Gastrocnemius medialis (tissue), 4 donors: Measurements from ENCODE around the gene MOB3B. TPM values are rescaled to one million over a fixed set of nuclear protein-coding genes. Genes with fewer than 3 reads are reported as not detected.

Experiments used
- ATAC-seq, 2 donors: fragments of 150-250 bp; one replicate each; pipeline ENCODE4 v1.9.1; 2016
- DNase-seq, 2 donors: peaks; one replicate each; pipeline ENCODE4 v3.0.0-alpha.2; 2019
- H3K27ac ChIP-seq, 4 donors: fragments of 200-600 bp; sonication (generic); 1 replicate in 1 of 4; 2 replicates in 3 of 4; pipeline ENCODE4 v1.5.1; 2016 to 2018; ENCODE audit warnings: mild to moderate bottlenecking in 2 of 4, moderate library complexity in 1 of 4
- H3K27me3 ChIP-seq, 3 donors: fragments of 200-600 bp; sonication (generic) in 2 of 3; 1 replicate in 1 of 3; 2 replicates in 2 of 3; pipeline versions ENCODE4 v1.5.1 to v1.6.0; 2016 to 2019; ENCODE audit warnings: mild to moderate bottlenecking in 1 of 3, moderate library complexity in 1 of 3
- H3K36me3 ChIP-seq, 2 donors: fragments of 200-600 bp; sonication (generic) in 1 of 2; one replicate each; pipeline ENCODE4 v1.5.1; 2017 to 2018
- H3K4me1 ChIP-seq, 2 donors: fragments of 200-600 bp; sonication (generic) in 1 of 2; one replicate each; pipeline ENCODE4 v1.5.1; 2016 to 2017; ENCODE audit warnings: mild to moderate bottlenecking in 2 of 2
- H3K4me3 ChIP-seq, 4 donors: fragments of 200-600 bp; sonication (generic) in 3 of 4; 1 replicate in 1 of 4; 2 replicates in 3 of 4; pipeline ENCODE4 v1.5.1; 2016 to 2019; ENCODE audit warnings: mild to moderate bottlenecking in 2 of 4
- H3K9me3 ChIP-seq, 3 donors: fragments of 200-600 bp; sonication (generic) in 2 of 3; 1 replicate in 1 of 3; 2 replicates in 2 of 3; pipeline ENCODE4 v1.5.1; 2016 to 2019
- CTCF ChIP-seq, 5 experiments: fragments of 450-650 bp in 3 of 5; fragments of 200-600 bp in 2 of 5; sonication (generic) in 2 of 5; IDR thresholded peaks in 4 of 5; conservative IDR thresholded peaks in 1 of 5; 1 replicate in 4 of 5; 2 replicates in 1 of 5; pipeline ENCODE4 v1.5.1; 2016 to 2019; ENCODE audit warnings: antibody characterized with exemption in 5 of 5, mild to moderate bottlenecking in 3 of 5, moderate library complexity in 3 of 5
- POLR2A ChIP-seq, 2 donors: fragments of 450-650 bp; IDR thresholded peaks; one replicate each; pipeline ENCODE4 v1.6.1; 2017; ENCODE audit warnings: antibody characterized with exemption in 2 of 2, mild to moderate bottlenecking in 2 of 2, moderate library complexity in 2 of 2
- in situ Hi-C, 4 donors: fragments of 200-750 bp; cut with MboI; loops; one replicate each; pipeline versions ENCODE4 v1.15.0 to v1.8.0; 2017; ENCODE audit warnings: low sequenced_read_pairs in 4 of 4
- intact Hi-C: fragments of 100-400 bp; cut with DNase I; formaldehyde crosslinking; loops from one replicate; pipeline ENCODE4 v1.15.1; 2023; ENCODE audit warnings: low total_unique reads
- total RNA-seq, 4 donors: library from RNA; depleted of rRNA; stranded (reverse); fragments of >200 nt; gene quantifications; one replicate each; pipeline versions ENCODE4 v1.1.0 to v1.2.3, GENCODE V29; 2016

Gene MOB3B
- total RNA-seq, 4 donors from 2014 or later = 3.4 to 16.3 (median 12.7) TPM

- Histone ChIP-seq H3K36me3 (no peaks in the 10 kb centered on the region), H3K4me1 (peaks cover 0 to 5% of the 10 kb centered on the region in 2 donors), H3K27me3 (no peaks in the 10 kb centered on the region), H3K9me3 (no peaks in the 10 kb centered on the region), H3K4me3 (no peak overlapping the region), H3K27ac (no peak overlapping the region)
- intact Hi-C loops = no loop called here
- in situ Hi-C loops = loop anchor here in 3 of 4 donors (10.0 to 25.0 kb wide), 4 partner anchors 58 to 99 kb away; partner anchors contain the start of genes C9orf72 (in 1 of the 3), IFNK (in 1 of the 3) and MOB3B (in 1 of the 3)
- ATAC-seq = no peak
- TF ChIP-seq CTCF (IDR thresholded peaks at IDR 0.05 in 4 of 5, conservative IDR thresholded peaks at IDR 0.05 in 1 of 5) (no peak), POLR2A (IDR thresholded peaks at IDR 0.05) (no peak)
- DNase-seq = no peak
These were observed 66.8 kb downstream of the MOB3B start for GRCh38 chr9:27462846-27463245.

- Histone ChIP-seq H3K9me3 (no peaks in the 10 kb centered on the region), H3K27me3 (no peaks in the 10 kb centered on the region), H3K36me3 (no peaks in the 10 kb centered on the region), H3K27ac (no peak overlapping the region), H3K4me1 (peaks cover 4 to 9% of the 10 kb centered on the region in 2 donors), H3K4me3 (no peak overlapping the region)
- in situ Hi-C loops (loop anchor here in 3 of 4 donors (10.0 to 25.0 kb wide), 4 partner anchors 58 to 100 kb away; partner anchors contain the start of genes C9orf72 (in 1 of the 3), IFNK (in 1 of the 3) and MOB3B (in 1 of the 3)), intact Hi-C loops (no loop called here)
- TF ChIP-seq POLR2A (IDR thresholded peaks at IDR 0.05) = no peak
- no peak for TF ChIP-seq CTCF (IDR thresholded peaks at IDR 0.05 in 4 of 5, conservative IDR thresholded peaks at IDR 0.05 in 1 of 5)
- DNase-seq (no peak), ATAC-seq (no peak)
These were observed 67.2 kb downstream of the MOB3B start for GRCh38 chr9:27462434-27462833.

- in situ Hi-C loops (loop anchor here in 3 of 4 donors (10.0 to 25.0 kb wide), 4 partner anchors 56 to 102 kb away; partner anchors contain the start of genes C9orf72 (in 1 of the 3), IFNK (in 1 of the 3) and MOB3B (in 1 of the 3)), intact Hi-C loops (no loop called here)
- H3K36me3 ChIP-seq = no peaks in the 10 kb centered on the region
- H3K4me1 ChIP-seq = peaks cover 10 to 21% of the 10 kb centered on the region in 2 donors
- H3K9me3 ChIP-seq = no peaks in the 10 kb centered on the region
- TF ChIP-seq CTCF (IDR thresholded peaks at IDR 0.05 in 4 of 5, conservative IDR thresholded peaks at IDR 0.05 in 1 of 5) (no peak), POLR2A (IDR thresholded peaks at IDR 0.05) (no peak)
- H3K4me3 ChIP-seq = no peak overlapping the region
- no peak overlapping the region for H3K27ac ChIP-seq
- no peak for DNase-seq
- H3K27me3 ChIP-seq = no peaks in the 10 kb centered on the region
- peak in 1 of 2 donors; percentile 30 for ATAC-seq
These were observed 69.2 kb downstream of the MOB3B start for GRCh38 chr9:27460226-27461023.

- no peak for ATAC-seq
- no peaks in the 10 kb centered on the region for H3K9me3 ChIP-seq
- no peaks in the 10 kb centered on the region for H3K27me3 ChIP-seq
- peaks cover 10 to 21% of the 10 kb centered on the region in 2 donors for H3K4me1 ChIP-seq
- intact Hi-C loops (no loop called here), in situ Hi-C loops (loop anchor here in 2 of 4 donors (5.0 to 25.0 kb wide), 2 partner anchors 65 to 105 kb away; partner anchors contain the start of genes C9orf72 (in 1 of the 2) and IFNK (in 1 of the 2))
- no peak overlapping the region for H3K27ac ChIP-seq
- peaks cover 3 to 9% of the 10 kb centered on the region in 2 donors for H3K36me3 ChIP-seq
- no peak for DNase-seq
- no peak overlapping the region for H3K4me3 ChIP-seq
- no peak for TF ChIP-seq POLR2A (IDR thresholded peaks at IDR 0.05)
- TF ChIP-seq CTCF (IDR thresholded peaks at IDR 0.05 in 4 of 5, conservative IDR thresholded peaks at IDR 0.05 in 1 of 5) = no peak
These were observed 72.2 kb downstream of the MOB3B start for GRCh38 chr9:27457445-27457844.
